Measurements from ENCODE around the gene RTN4R. TPM values are rescaled to one million over a fixed set of nuclear protein-coding genes. Genes with fewer than 3 reads are reported as not detected.

The RTN4R gene
- total RNA-seq, 1 experiment from 2014 or later, result 9.6 TPM

DNA sequence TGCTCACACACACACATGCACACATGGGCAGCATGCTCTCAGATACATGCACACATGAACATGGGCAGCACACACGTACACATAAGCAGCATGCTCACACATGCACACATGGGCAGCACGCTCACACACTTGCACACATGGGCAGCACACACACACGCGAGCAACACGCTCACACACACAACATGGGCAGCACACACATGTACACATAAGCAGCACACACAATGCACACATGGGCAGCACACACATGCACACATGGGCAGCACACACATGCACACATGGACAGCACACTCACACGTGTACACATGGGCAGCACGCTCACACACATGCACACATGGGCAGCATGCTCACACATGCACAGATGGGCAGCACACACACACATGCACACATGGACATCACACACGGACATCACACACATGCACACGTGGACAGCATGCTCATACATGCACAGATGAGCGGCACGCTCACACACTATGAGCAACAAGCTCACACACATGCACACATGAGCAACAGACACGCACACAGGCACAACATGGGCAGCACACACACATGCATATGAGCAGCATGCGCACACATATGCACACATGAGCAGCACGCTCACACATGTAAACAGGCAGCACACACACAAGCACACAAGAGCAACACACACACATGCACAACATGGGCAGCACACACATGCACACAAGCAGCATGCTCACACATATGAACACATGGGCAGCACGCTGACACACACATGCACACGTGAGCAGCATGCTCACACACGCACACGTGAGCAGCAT is 43.0 kb downstream of the RTN4R start:
- CTCF ChIA-PET, result no interaction called here
- H3K4me1 ChIP-seq (ENCODE audit: insufficient read depth, low read length, poor library complexity, severe bottlenecking), result peaks cover 19% of the 10 kb centered on the region
- no peaks in the 10 kb centered on the region for H3K27me3 ChIP-seq (replicated peaks; ENCODE audit: insufficient read depth, low read depth, low read length, poor library complexity)
- no peaks in the 10 kb centered on the region for H3K9me3 ChIP-seq (ENCODE audit: low read depth, low read length, poor library complexity, severe bottlenecking)
- no peak overlapping the region for H3K4me3 ChIP-seq (ENCODE audit: low read depth, low read length, poor library complexity, severe bottlenecking)
- H3K36me3 ChIP-seq (ENCODE audit: insufficient read depth, low read length, poor library complexity, severe bottlenecking), result no peaks in the 10 kb centered on the region
- BruUV-seq (replicated peaks), result no TSS peak
- H3K27ac ChIP-seq (ENCODE audit: low read depth, low read length, poor library complexity, severe bottlenecking), result no peak overlapping the region
- POLR2A ChIA-PET (ENCODE audit: low non-redundant PET), result no interaction called here
- TF ChIP-seq, protein P1, sequence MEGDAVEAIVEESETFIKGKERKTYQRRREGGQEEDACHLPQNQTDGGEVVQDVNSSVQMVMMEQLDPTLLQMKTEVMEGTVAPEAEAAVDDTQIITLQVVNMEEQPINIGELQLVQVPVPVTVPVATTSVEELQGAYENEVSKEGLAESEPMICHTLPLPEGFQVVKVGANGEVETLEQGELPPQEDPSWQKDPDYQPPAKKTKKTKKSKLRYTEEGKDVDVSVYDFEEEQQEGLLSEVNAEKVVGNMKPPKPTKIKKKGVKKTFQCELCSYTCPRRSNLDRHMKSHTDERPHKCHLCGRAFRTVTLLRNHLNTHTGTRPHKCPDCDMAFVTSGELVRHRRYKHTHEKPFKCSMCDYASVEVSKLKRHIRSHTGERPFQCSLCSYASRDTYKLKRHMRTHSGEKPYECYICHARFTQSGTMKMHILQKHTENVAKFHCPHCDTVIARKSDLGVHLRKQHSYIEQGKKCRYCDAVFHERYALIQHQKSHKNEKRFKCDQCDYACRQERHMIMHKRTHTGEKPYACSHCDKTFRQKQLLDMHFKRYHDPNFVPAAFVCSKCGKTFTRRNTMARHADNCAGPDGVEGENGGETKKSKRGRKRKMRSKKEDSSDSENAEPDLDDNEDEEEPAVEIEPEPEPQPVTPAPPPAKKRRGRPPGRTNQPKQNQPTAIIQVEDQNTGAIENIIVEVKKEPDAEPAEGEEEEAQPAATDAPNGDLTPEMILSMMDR (conservative IDR thresholded peaks at IDR 0.05; ENCODE audit: low read depth, low read length), result no peak
- no peak for TF ChIP-seq EZH2 (IDR thresholded peaks at IDR 0.05; ENCODE audit: borderline replicate concordance, low read depth, low read length, poor library complexity, severe bottlenecking)
- intact Hi-C loops (cut with micrococcal nuclease; ENCODE audit: unreplicated experiment), result no loop called here
- no peak for DNase-seq (ENCODE audit: low spot score)

DNA sequence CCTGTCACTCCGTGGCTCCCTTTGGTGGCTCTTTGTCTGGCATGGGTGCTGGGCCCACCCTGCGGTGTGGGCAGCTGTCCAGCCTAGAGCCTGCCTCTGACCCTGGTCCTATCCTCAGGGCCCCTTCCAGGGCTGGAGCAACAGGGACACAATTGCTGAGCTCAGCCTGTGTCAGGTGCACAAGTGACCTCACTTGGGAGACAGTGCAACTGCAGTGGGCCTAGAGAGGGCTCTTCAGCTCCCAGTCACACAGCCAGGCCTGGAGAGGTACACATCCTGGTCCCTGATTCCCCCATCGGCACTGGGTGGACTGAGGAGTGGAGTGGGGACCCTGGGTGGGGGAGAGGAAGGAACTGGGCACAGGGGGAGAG is 43.9 kb downstream of the RTN4R start:
- intact Hi-C loops (cut with micrococcal nuclease; ENCODE audit: unreplicated experiment), result no loop called here
- POLR2A ChIA-PET (ENCODE audit: low non-redundant PET), result no interaction called here
- CTCF ChIA-PET, result no interaction called here
- TF ChIP-seq EZH2 (IDR thresholded peaks at IDR 0.05; ENCODE audit: borderline replicate concordance, low read depth, low read length, poor library complexity, severe bottlenecking), result no peak
- TF ChIP-seq, protein P1 (conservative IDR thresholded peaks at IDR 0.05; ENCODE audit: low read depth, low read length), result no peak
- peaks cover 19% of the 10 kb centered on the region for H3K4me1 ChIP-seq (ENCODE audit: insufficient read depth, low read length, poor library complexity, severe bottlenecking)
- no peaks in the 10 kb centered on the region for H3K36me3 ChIP-seq (ENCODE audit: insufficient read depth, low read length, poor library complexity, severe bottlenecking)
- H3K27ac ChIP-seq (ENCODE audit: low read depth, low read length, poor library complexity, severe bottlenecking), result no peak overlapping the region
- no peaks in the 10 kb centered on the region for H3K9me3 ChIP-seq (ENCODE audit: low read depth, low read length, poor library complexity, severe bottlenecking)
- H3K4me3 ChIP-seq (ENCODE audit: low read depth, low read length, poor library complexity, severe bottlenecking), result no peak overlapping the region
- no TSS peak for BruUV-seq (replicated peaks)
- no peak for DNase-seq (ENCODE audit: low spot score)
- no peaks in the 10 kb centered on the region for H3K27me3 ChIP-seq (replicated peaks; ENCODE audit: insufficient read depth, low read depth, low read length, poor library complexity)

DNA sequence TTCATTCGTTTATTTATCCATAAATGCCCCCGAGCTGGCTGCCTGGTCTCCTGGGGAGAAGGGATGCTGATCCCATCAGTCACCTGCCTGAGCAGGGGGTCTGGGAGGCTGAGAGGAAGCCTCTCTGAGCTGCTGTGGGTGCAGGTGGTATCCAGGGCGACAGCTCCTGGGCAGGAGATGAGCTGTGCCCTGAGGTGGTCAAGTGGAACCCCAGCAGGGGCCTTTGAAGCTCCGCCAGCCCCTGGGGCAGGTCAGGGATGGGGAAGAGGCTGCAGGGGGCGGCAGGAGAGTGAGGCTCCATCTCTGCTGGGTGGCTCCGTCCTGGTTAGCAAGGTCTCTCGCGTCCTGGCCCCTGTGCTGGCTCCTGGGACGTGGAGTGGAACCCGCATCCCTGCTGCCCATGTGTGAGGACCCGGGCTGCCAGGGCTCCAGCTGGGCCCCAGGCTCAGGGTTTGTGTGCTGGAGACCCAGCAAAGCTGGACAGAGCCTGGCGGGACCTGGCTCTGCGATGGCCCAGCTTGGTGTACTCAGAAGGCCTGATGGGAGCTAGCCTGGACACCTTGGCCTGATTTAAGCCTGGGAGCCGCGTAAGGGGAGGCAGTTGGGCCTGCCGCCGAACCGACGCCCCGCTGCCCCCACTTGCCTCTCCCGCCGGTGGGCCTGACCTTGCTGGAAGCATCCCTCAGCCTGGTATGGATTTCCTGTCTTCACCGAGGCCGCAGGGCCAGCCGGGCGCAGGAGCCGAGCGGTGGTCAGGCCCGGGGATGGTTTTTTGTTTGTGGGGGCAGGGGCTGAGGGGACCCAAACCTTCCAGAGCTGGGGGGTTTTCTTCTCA is 44.5 kb downstream of the RTN4R start:
- Histone ChIP-seq H3K4me3 (ENCODE audit: low read depth, low read length, poor library complexity, severe bottlenecking) (no peak overlapping the region), H3K27ac (ENCODE audit: low read depth, low read length, poor library complexity, severe bottlenecking) (no peak overlapping the region), H3K9me3 (ENCODE audit: low read depth, low read length, poor library complexity, severe bottlenecking) (no peaks in the 10 kb centered on the region), H3K36me3 (ENCODE audit: insufficient read depth, low read length, poor library complexity, severe bottlenecking) (no peaks in the 10 kb centered on the region), H3K4me1 (ENCODE audit: insufficient read depth, low read length, poor library complexity, severe bottlenecking) (peaks cover 19% of the 10 kb centered on the region), H3K27me3 (replicated peaks; ENCODE audit: insufficient read depth, low read depth, low read length, poor library complexity) (no peaks in the 10 kb centered on the region)
- BruUV-seq (replicated peaks), result no TSS peak
- intact Hi-C loops (cut with micrococcal nuclease; ENCODE audit: unreplicated experiment), result no loop called here
- CTCF ChIA-PET, result no interaction called here
- POLR2A ChIA-PET (ENCODE audit: low non-redundant PET), result no interaction called here
- no peak for DNase-seq (ENCODE audit: low spot score)
- TF ChIP-seq, protein P1 (conservative IDR thresholded peaks at IDR 0.05; ENCODE audit: low read depth, low read length), result no peak
- no peak for TF ChIP-seq EZH2 (IDR thresholded peaks at IDR 0.05; ENCODE audit: borderline replicate concordance, low read depth, low read length, poor library complexity, severe bottlenecking)

All from A673 (cell line).